ENCODE results near the gene ZFYVE21.
"Not testable (repeated sequence)": the region's sequence is repeated elsewhere in the genome, so short reads cannot be mapped to it uniquely, and the experiment has no call there.

Gene ZFYVE21

DNA sequence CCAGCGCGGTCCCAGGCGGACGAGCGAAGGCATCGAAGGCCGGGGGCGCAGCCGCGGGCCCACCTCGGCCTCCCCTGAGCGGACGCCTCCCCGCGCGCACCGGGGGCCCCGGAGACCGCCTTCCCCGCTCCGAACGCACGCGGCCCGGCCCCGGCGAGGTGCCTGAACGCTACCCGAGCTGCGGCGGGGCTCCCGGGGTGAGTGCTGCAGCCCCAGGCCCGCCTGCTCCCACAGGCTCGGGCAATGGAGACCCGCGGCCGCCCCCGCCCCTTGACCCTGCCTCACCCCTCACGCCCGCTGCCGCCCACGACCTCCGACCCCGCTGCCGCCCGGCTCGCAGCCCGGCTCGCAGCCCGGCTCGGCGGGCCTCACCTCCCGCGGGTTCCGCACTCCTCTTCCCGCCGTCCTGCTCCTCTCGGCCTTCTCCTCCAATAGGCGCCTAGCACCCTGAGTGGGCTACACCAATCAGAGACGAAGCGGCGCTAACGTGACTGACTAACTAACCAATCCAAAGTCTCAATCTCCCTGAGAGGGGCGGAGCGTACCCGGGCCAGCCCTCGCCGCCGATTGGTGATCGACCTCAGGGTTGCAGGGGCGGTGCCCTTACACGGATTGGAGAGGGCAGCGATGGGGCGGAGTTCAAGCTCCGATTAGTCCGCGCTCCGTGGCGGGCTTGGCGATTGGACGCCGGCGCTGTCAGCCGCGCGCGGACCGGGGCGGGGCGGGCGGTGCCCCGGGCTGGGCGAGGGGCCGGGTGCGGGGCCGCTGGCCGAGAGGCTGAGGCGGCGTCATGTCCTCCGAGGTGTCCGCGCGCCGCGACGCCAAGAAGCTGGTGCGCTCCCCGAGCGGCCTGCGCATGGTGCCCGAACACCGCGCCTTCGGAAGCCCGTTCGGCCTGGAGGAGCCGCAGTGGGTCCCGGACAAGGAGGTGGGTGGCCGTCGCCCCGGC, at the start of gene ZFYVE21, which contains the start of gene XRCC3:
TSS of gene ZFYVE21 (plus strand) at position 759 of the 949 bp plus-strand sequence. CDS start at position 791, 32 bp downstream.
TSS of gene XRCC3 (minus strand) at position 400 of the 949 bp plus-strand sequence. CDS start 4,364 bp downstream, outside the sequence.
- DNase-seq (ENCODE audit: low read depth, low spot score): peak; percentile 100

DNA sequence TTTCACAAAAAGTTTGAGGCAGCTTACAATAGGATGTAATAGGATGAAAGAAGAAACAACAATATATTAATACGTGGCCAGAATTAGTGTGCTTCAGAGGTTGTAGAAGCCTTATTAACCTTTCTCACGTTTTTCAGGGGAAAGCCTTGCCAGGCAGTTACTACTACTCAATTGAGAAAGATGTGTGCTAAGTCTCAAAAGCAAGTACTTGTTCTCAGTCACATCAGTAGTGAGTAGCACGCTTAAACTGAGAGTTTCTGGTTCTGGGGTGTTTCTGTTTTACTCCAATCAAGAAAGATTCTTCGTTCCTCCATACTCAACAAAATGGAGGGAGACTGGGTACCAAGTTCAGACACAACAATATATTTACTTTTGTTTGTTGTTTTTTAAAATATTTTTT, 47.9 kb upstream of the ZFYVE21 start:
- no peak for DNase-seq (ENCODE audit: low read depth, low spot score)

DNA sequence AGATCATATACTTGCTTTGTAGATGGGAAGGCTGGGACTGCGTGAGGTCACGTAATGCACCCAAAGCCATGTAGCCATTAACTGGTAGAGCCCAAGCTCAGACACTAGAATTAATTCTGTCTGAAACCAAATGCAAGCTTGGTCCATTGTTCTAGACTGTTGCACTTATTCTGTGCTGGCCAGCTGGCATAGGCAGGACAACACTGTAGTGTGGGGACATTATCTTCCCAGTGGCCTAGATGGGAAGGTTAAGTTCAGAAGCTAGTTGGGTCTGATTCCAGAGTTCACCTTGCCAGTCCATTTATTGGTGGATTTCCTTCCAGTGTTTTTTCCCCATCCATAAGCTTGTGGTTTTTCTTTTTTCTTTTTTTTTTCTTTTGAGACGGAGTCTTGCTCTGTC, 47.5 kb upstream of the ZFYVE21 start:
- DNase-seq (ENCODE audit: low read depth, low spot score): no peak

DNA sequence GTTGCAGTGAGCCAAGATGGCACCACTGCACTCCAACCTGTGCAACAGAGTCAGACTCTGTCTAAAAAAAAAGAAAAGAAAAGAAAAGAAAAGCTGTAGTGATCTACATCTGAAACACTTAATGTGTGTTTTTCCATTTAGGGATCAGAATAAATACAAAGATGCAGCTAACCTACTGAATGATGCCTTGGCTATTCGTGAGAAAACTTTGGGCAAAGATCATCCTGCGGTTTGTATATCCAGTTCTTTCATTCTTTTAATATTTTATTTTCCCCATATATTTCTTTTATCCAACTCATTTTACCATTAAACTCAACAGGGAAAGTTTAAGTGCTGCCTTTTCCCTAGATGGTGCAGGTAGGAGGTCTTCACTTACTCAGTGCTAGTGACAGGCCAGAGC, 46.2 kb upstream of the ZFYVE21 start:
- DNase-seq (ENCODE audit: low read depth, low spot score): no peak

DNA sequence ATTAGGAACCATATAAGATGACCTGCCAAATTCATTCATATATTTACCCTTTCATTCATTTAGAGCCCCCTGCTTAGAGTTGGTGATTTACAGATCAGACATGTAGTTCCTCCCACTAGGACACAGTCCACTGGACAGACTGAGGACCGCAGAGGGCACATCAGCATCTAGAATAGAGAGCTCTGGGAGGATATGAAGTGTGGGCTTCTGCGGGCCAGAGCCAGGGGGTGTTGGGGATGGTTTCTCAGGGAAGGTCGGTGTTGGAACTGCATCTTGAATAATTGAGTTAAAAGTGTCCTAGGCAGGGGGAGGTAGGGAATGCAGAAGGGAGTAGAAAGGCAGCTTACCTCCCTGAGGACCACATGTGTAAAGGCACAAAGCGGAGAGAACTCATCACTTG, 43.7 kb upstream of the ZFYVE21 start:
- DNase-seq (ENCODE audit: low read depth, low spot score): no peak

DNA sequence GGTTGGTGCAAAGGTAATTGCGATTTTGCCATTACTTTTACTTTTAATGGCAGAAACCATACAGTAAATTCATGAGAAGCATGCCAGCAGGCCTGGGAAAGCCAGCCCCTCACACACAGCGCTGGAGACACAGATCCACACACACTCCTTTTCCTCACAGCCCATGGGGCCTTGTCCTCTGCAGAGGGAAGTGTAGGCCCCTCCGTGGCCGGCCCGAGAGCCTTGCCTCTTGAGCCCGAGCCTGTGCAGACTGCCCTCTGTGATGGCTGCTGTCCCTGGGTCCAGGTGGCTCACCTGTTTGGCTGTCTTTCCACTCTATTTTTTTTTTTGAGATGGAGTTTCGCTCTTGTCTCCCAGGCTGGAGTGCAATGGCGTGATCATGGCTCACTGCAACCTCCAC, 39.7 kb upstream of the ZFYVE21 start:
- DNase-seq (ENCODE audit: low read depth, low spot score): no peak

DNA sequence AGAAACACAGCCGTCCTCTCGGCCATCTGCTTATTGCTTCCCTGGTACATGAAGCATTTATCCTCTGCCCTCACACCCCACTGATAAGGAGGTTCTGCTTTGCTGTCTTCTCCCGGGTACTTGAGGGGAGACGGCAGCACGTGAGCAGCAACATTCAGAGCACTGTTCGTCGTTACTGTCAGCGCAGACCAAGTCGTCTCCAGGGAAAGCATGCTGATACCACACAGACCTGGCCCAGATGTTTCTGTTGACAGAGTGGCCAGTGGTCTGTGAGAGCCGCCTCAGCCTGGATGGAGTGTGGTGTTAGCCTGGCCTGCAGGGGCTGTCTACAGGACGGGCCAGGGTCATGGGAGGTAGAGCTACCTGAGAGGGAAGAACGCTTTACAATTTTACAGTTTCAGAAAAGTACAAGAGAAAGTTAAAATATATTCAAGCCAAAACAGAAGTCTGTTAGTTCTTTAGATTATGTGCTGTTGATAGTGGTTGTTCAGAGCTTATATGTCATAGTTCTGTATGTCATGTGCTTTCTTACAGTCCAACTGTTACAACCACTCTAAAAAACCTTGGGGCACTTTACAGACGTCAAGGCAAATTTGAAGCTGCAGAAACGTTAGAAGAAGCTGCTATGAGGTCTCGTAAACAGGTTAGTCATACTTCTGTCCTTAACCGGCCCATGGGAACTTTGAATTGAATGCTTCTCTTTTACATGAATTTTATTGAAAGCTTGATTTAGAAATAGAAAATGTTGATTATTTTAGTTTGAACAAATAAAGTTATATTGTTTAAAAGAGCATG, 38.5 kb upstream of the ZFYVE21 start:
- DNase-seq (ENCODE audit: low read depth, low spot score): no peak

DNA sequence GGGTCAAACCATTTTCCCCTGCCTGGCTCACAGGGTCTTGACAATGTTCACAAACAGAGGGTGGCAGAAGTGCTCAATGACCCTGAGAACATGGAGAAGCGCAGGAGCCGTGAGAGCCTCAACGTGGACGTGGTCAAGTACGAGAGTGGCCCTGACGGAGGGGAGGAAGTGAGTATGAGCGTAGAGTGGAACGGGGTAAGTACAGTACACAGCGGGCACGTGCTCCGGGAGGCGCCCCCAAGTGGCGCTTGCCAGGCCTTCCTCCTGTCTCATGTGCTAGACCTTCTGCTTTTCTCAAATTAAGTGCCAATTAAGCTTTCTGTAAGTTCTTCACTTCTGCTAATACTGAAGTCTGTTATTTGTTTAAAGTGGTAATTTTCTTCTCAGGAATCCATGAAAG, 36.3 kb upstream of the ZFYVE21 start:
- DNase-seq (ENCODE audit: low read depth, low spot score): no peak

DNA sequence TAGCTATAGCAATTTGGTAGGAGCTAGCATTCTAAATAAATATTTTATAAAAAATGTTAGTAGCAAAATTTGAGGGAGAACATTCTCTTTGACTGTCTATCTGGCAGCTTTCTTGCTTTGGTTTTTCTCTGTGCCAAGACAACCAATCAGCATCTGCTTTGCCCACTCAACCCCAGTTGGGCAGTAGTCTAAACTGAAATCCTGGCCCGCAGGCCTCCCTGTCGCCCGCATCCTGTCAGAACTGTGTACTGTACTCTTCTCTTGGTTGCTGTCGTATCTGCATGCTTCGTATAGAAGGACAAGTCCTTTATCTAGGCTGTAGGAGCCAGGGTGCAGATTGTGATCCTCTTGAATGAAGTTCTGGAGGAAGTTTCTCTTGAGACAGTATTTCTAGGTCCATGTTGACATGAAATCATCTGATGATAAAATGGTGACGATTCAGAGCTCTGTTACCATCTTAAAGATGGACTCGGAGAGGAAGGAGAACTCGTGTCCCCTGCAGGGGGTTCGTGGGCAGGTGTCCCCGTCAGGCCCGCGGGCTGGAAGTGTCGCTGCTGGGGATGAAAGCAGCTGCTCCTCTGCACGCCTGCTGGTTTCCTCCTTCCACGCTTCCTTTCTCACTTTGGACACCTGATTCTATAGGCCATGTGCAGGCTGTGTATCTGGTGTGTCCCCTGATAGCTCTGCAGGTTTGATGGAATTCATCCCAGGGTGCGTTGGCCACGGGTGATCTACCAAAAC, 34.9 kb upstream of the ZFYVE21 start:
- DNase-seq (ENCODE audit: low read depth, low spot score): no peak

DNA sequence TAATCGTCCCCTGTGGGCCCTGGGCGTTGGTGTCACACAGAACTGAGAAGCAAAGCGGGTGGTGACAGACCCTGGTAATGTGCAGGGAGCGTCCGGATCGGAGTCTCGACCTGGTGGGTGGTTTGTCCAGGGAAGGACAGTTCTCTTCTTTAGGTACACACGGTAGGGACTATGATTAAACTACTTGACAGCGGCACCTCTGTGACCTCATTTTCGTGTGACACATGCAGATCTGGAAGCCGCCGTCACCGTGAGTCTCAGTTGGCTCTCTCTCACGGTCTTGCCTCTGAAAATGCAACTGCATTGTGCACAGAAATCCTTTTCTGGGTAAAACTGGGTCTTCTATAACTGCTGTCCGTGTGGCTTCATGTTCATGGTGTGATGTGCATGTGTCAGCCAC, 32.5 kb upstream of the ZFYVE21 start:
- DNase-seq (ENCODE audit: low read depth, low spot score): no peak

DNA sequence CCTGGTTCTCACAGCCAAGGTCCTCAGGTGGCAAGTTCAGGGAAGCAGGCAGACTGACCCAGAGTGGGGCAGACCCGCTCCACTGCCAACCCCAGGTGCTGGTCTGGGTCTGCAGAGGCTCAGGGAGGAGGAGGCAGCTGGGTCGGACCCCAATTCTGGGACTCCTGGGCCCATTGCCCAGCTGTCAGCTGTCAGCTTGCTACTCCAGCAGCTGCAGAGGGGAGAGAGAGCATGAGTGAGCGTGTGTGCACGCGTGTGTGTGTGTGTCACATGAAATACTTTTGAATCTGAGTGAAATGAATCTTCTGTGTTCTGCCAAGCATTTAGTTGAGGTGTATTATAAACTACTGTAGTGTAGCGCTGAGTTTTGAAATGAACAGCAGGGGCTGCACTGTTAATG, 31.1 kb upstream of the ZFYVE21 start:
- no peak for DNase-seq (ENCODE audit: low read depth, low spot score)

DNA sequence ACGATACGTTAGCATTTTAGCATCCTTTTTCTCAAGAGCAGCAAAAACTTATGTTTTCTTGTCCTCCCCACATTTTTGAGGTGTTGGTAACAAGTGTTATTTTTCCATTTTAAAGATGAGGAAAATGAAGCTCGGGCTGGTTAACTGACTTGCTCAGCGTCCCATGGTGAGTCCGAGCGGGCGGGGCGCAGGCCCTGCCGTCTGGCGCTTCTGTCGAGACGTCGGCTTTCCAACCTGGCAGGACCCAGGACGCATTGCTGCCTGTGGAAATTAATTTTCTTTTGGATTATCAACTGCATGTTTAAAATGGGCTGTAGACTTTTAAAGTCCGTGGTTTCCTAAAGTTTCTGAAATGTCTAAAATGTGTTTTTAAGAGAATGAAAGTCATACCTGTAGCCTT, 30.7 kb upstream of the ZFYVE21 start:
- DNase-seq (ENCODE audit: low read depth, low spot score): no peak

DNA sequence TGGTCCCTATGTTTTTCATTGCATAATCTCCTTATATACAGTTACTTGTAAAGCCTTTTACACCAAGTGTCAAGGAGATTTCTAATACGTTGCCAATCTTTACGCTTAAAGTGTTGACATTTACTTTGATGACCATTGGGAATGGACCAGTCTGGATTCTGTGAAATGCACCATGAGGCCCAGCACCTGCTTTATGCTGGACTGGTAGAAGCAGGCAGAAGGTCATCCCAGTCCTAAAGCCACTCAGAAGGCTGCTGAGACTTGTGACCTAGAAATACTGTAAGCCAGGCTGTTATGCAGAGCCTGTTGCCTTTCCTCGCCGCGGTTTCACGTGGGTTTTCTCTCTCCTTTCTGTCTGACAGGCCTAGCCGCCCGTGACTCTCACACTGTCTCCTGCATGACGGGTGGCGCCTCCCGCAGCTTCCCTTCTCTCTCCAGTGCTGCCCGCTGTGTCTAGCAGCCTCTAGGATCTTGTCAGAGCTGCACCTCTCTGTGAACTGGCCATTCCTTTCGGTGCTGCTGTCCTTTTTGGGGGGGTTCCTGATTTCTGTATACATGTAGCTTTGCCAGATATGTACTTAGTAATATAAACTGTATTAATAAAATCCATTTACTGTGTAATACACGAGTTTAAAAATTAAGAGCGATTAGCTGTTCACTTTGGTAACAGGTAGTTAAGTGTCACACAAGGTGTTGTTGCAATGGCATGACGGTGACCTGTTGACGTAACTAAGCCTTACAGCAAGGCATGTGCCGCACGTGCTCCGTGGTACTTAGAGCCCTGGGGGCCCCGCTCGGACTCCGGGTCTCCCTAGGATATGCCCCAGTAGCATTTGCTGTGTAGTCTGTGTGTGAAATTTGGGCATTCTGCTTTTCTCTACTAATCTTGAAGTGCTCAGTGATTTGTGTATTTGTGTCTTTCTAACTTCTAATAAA, 30.1 kb upstream of the ZFYVE21 start:
- no peak for DNase-seq (ENCODE audit: low read depth, low spot score)

DNA sequence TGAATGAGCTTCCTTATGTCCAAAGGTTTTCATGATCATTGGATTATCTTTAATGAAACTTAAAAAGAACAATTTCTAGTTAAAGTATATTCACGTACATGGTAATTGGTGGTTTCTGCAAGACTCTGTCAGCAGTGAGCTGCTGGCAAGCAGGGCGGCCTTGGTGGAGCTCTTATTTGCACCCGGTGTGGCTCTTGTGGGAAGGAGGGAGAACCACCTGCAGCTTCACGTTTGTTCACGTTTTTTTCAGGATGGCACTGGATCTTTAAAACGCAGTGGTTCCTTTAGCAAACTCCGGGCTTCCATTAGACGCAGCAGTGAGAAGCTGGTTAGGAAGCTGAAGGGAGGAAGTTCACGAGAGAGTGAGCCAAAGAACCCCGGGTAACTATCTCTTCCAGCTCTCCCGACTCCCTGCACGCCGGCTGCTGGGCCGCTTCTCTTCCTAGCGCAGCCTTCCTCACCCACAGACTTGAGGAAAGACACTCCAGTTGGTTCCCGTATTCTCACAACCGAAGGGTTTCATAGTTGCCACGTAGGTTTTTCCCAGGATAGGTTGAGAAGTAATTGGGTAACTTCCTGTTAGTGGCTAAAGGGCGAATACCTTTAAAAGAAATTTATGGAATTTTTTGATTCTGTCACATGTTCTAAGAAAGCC, 28.7 kb upstream of the ZFYVE21 start:
- no peak for DNase-seq (ENCODE audit: low read depth, low spot score)

DNA sequence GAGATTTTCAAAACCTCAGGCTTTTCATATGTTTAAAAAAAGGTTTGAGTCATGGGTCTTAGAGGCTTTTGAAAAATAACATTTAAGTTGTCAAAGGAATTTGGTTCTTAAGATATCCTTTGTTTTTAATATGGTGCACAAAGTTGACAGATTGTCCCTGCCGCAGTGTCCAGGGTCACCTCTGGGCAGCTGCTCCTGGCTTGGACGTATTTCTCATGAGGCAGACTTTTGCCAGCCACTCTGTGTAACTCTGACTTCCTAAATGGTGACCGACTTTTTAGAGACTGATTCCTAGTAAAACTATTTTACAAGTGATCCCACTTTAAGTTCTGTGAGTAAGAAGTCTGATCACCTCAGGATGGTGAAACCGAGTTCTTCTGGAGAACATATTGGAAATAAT, 27.9 kb upstream of the ZFYVE21 start:
- no peak for DNase-seq (ENCODE audit: low read depth, low spot score)

DNA sequence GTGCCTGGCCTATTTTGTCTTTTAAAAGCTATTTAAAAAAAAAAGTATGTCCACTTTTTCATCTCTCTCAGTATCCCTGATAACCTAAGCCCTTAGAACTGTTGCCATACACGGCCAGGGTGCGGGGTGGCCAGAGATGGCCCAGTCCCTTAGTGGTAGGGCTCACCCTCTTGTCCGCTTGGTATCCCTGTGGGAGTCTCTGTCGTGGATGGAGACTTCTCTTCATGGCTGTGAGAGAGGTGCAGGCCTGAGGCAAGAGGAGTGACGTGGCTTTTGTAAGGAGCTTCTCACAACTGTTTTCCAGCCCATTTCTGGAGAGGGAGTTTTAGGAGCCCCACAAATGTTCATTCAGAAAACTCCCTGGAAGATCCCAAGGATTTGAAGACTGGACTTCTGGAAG, 27.2 kb upstream of the ZFYVE21 start:
- DNase-seq (ENCODE audit: low read depth, low spot score): no peak

DNA sequence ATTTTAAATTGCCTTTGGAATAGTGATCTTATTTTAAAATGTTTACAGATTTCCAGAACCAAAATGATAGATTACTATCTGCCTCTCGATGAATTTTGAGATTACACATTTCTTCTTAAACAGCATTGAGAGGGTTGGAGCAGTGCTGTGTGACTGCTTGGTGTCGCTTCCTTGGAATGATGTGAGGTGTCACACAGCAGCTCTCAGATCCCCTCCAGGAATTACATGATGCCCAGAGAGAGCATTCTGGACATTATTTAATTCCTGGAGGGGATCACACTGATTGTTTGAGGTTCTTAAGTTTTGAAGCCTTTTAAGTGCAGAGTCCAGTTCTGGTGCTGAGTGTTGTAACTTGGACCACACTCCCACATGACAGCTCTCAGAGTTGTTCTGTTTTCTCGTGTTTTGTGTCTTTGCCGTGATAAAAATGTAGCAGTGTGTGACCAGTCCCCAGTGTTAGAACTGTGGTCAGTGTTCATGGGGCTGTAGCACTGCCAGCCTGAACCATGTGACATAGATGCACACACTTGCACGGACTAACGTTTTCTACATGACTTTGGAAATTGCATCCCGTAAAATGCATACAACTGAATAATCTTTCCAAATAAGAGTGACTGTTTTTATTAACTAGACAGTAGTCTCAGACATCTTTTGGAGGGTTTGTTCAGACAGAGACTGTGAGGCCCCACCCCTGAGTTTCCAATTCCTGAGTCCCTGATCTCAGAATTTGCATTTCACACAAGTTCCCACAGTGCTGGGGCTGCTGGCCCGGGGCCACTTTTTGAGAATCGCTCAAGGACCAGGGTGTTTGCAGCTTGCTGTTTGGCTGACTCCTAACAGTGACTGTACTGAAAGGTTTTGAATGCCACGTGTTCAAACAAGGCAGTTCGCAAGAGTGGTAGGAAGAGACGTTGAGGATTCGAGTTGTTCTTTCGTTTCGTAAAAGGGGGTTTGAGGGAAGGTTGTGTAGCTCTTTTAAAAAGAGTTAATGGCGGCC, 26.4 kb upstream of the ZFYVE21 start:
- no peak for DNase-seq (ENCODE audit: low read depth, low spot score)

DNA sequence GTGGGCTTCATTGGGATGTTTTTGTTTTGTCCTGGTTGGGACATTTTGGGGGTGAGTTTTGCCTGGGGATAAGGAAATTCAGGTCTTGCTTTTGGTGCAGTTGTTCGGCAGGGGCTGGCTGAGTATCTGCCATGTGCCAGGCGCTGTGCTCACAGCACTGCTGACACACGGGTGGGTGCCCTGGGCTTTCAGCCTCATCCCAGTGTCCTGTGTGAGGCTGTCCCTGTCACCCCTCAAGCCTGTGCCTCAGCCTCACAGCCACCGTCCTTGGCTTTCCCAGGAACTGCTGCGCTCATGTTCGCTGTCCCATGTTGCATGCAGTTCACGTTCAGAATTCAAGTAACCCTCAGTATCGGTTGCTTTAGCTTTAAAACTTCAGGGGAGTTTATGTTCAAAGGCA, 25.3 kb upstream of the ZFYVE21 start:
- no peak for DNase-seq (ENCODE audit: low read depth, low spot score)

DNA sequence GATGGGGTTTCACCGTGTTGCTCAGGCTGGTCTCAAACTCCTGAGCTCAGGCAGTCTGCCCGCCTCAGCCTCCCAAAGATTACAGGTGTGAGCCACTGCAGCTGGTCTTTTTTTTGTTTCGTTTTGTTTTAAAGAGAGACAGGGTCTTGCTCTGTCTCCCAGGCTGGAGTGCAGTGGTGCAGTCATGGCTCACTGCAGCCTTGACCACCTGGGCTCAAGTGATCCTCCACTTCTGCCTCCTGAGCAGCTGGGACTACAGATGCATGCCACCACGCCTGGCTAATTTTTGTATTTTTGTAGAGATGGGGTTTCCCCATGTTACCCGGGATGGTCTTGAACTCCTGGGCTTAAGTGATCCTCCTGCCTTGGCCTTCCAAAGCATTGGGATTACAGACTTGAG, 24.0 kb upstream of the ZFYVE21 start:
- DNase-seq (ENCODE audit: low read depth, low spot score): not testable (repeated sequence)

Measured in activated CD4-positive, CD25-positive, alpha-beta regulatory T cell treated with anti-CD3 and anti-CD28 coated beads, Interleukin-2, amount 50 U/mL, for 16 hours (primary cell).